Neural cell (in vitro differentiated cells): ENCODE results near the gene ZNF407. TPM values are rescaled to one million over a fixed set of nuclear protein-coding genes. Genes with fewer than 3 reads are reported as not detected.

ENCODE experiments used
- H2AFZ ChIP-seq: fragments of 200-600, 300-800 bp; sonication (generic), shearing (Covaris generic); 2 replicates; pipeline ENCODE4 v1.6.0; 2014; ENCODE audit warnings: low read depth, mild to moderate bottlenecking, antibody characterized with exemption, low read length, moderate library complexity
- H3F3A ChIP-seq: fragments of 200-600 bp; shearing (Covaris generic); 2 replicates; pipeline ENCODE4 v1.6.1; 2016; ENCODE audit warnings: mild to moderate bottlenecking, moderate library complexity, mixed read lengths, antibody characterized with exemption, low read length; ENCODE audit not compliant: insufficient read depth, poor library complexity, severe bottlenecking
- H3K27ac ChIP-seq: fragments of 200-600, 300-800 bp; sonication (generic), shearing (Covaris generic); 2 replicates; pipeline ENCODE4 v1.5.1; 2014; ENCODE audit warnings: mild to moderate bottlenecking, low read length, moderate library complexity
- H3K27me3 ChIP-seq: fragments of 300-800, 200-600 bp; sonication (generic), shearing (Covaris generic); 2 replicates; pipeline ENCODE4 v1.6.0; 2014; ENCODE audit warnings: mild to moderate bottlenecking, low read depth, low read length, moderate library complexity; ENCODE audit not compliant: insufficient read depth
- H3K36me3 ChIP-seq: fragments of 300-800, 200-600 bp; sonication (generic), shearing (Covaris generic); 2 replicates; pipeline ENCODE4 v1.5.1; 2014; ENCODE audit warnings: mild to moderate bottlenecking, antibody characterized with exemption, low read length, moderate library complexity; ENCODE audit not compliant: insufficient read depth
- H3K4me2 ChIP-seq: fragments of 300-800, 200-600 bp; sonication (generic), shearing (Covaris generic); 2 replicates; pipeline ENCODE4 v1.6.0; 2014; ENCODE audit warnings: mild to moderate bottlenecking, low read length
- H3K4me3 ChIP-seq: fragments of 300-800, 200-600 bp; sonication (generic), shearing (Covaris generic); 2 replicates; pipeline ENCODE4 v1.5.1; 2014; ENCODE audit warnings: mild to moderate bottlenecking, low read length, moderate library complexity
- H3K79me2 ChIP-seq: fragments of 200-600 bp; shearing (Covaris generic); replicated peaks from 2 replicates; pipeline ENCODE4 v1.6.0; 2014; ENCODE audit warnings: mild to moderate bottlenecking, low read length, moderate library complexity; ENCODE audit not compliant: insufficient read depth
- H3K9ac ChIP-seq: fragments of 300-800, 200-600 bp; sonication (generic), shearing (Covaris generic); 2 replicates; pipeline ENCODE4 v1.6.1; 2016; ENCODE audit warnings: mild to moderate bottlenecking, low read length, mixed read lengths
- H3K9me2 ChIP-seq: fragments of 200-600 bp; shearing (Covaris generic); 2 replicates; pipeline ENCODE4 v1.6.1; 2016; ENCODE audit warnings: mild to moderate bottlenecking, low read length, mixed read lengths; ENCODE audit not compliant: insufficient read depth
- H3K9me3 ChIP-seq: fragments of 200-600, 300-800 bp; sonication (generic), shearing (Covaris generic); 2 replicates; pipeline ENCODE4 v1.6.1; 2016; ENCODE audit warnings: mild to moderate bottlenecking, mixed run types, low read length, moderate library complexity, mixed read lengths
- H4K20me1 ChIP-seq: fragments of 200-600 bp; shearing (Covaris generic); 2 replicates; pipeline ENCODE4 v1.6.1; 2016; ENCODE audit warnings: mild to moderate bottlenecking, mixed run types; ENCODE audit not compliant: insufficient read depth
- EP300 ChIP-seq: fragments of 450-650 bp; conservative IDR thresholded peaks from 2 replicates; pipeline ENCODE4 v1.6.1; 2014; ENCODE audit warnings: antibody characterized with exemption, mild to moderate bottlenecking, moderate library complexity; ENCODE audit not compliant: poor library complexity, severe bottlenecking
- EZH2 ChIP-seq: fragments of 200-600, 300-800 bp; shearing (Covaris generic), sonication (generic); IDR thresholded peaks from 2 replicates; pipeline ENCODE4 v1.6.1; 2014; ENCODE audit warnings: antibody characterized with exemption, low read length, borderline replicate concordance, mild to moderate bottlenecking; ENCODE audit not compliant: insufficient read depth, poor library complexity, severe bottlenecking
- MXI1 ChIP-seq: fragments of 450-650 bp; conservative IDR thresholded peaks from 2 replicates; pipeline ENCODE4 v1.6.1; 2014; ENCODE audit warnings: antibody characterized with exemption, mild to moderate bottlenecking; ENCODE audit not compliant: poor library complexity, severe bottlenecking
- POLR2AphosphoS5 ChIP-seq: IDR thresholded peaks from 2 replicates; pipeline ENCODE4 v1.6.1; 2012
- RAD21 ChIP-seq: fragments of 450-650 bp; conservative IDR thresholded peaks from 2 replicates; pipeline ENCODE4 v1.6.1; 2014; ENCODE audit warnings: antibody characterized with exemption, mild to moderate bottlenecking, moderate library complexity
- SMC3 ChIP-seq: fragments of 450-650 bp; conservative IDR thresholded peaks from 2 replicates; pipeline ENCODE4 v1.6.1; 2014; ENCODE audit warnings: antibody characterized with exemption, mild to moderate bottlenecking, moderate library complexity; ENCODE audit not compliant: poor library complexity
- TAF1 ChIP-seq: IDR thresholded peaks from 2 replicates; pipeline ENCODE4 v1.6.1; 2012; ENCODE audit warnings: low read depth
- polyA plus RNA-seq: library from polyadenylated mRNA; depleted of rRNA; stranded (reverse); fragments of >200 nt; gene quantifications from 2 replicates; pipeline ENCODE4 v1.2.3, GENCODE V29; 2014
- TF ChIP-seq, protein P1 (sequence below): IDR thresholded peaks from 2 replicates; pipeline ENCODE4 v1.6.1; 2012; ENCODE audit warnings: borderline replicate concordance
- TF ChIP-seq, protein P2 (sequence below): fragments of 450-650 bp; IDR thresholded peaks from 2 replicates; pipeline ENCODE4 v1.5.1; 2014; ENCODE audit warnings: antibody characterized with exemption, mild to moderate bottlenecking, moderate library complexity; ENCODE audit not compliant: poor library complexity, severe bottlenecking

Gene ZNF407
- polyA plus RNA-seq, 1 donor from 2014 or later, result 2.9 TPM

DNA sequence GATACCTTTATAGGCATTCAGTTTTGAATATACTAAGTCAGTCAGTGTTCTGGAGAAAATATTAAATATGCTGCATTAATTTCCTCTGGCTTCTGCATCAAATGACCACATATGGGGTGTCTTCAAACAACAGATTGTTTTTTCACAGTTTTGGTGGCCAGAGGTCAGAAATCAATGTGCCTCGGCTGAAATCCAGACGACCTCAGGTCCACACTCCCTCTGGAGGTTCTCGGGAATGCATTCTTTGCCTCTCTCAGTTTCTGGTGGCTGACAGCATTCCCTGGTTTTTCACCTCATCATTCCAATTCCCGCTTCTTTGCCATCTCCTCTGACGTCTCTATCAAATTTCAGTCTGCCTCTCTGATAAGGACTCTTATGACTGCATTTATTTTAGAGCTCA lies 142.3 kb downstream of the ZNF407 start:
- Histone ChIP-seq H3K9me2 (no peaks in the 10 kb centered on the region), H2AFZ (no peak overlapping the region), H3K9me3 (no peaks in the 10 kb centered on the region), H3K27ac (no peak overlapping the region), H3F3A (no peaks in the 10 kb centered on the region), H3K79me2 (no peaks in the 10 kb centered on the region), H4K20me1 (no peaks in the 10 kb centered on the region), H3K9ac (no peak overlapping the region), H3K36me3 (no peaks in the 10 kb centered on the region), H3K4me3 (no peak overlapping the region), H3K27me3 (no peaks in the 10 kb centered on the region), H3K4me2 (no peak overlapping the region)
- TF ChIP-seq MXI1 (no peak), POLR2AphosphoS5 (no peak), TAF1 (no peak), EZH2 (no peak), SMC3 (no peak), EP300 (no peak), RAD21 (no peak)
- TF ChIP-seq, protein P1, sequence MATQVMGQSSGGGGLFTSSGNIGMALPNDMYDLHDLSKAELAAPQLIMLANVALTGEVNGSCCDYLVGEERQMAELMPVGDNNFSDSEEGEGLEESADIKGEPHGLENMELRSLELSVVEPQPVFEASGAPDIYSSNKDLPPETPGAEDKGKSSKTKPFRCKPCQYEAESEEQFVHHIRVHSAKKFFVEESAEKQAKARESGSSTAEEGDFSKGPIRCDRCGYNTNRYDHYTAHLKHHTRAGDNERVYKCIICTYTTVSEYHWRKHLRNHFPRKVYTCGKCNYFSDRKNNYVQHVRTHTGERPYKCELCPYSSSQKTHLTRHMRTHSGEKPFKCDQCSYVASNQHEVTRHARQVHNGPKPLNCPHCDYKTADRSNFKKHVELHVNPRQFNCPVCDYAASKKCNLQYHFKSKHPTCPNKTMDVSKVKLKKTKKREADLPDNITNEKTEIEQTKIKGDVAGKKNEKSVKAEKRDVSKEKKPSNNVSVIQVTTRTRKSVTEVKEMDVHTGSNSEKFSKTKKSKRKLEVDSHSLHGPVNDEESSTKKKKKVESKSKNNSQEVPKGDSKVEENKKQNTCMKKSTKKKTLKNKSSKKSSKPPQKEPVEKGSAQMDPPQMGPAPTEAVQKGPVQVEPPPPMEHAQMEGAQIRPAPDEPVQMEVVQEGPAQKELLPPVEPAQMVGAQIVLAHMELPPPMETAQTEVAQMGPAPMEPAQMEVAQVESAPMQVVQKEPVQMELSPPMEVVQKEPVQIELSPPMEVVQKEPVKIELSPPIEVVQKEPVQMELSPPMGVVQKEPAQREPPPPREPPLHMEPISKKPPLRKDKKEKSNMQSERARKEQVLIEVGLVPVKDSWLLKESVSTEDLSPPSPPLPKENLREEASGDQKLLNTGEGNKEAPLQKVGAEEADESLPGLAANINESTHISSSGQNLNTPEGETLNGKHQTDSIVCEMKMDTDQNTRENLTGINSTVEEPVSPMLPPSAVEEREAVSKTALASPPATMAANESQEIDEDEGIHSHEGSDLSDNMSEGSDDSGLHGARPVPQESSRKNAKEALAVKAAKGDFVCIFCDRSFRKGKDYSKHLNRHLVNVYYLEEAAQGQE, result no peak
- TF ChIP-seq, protein P2, sequence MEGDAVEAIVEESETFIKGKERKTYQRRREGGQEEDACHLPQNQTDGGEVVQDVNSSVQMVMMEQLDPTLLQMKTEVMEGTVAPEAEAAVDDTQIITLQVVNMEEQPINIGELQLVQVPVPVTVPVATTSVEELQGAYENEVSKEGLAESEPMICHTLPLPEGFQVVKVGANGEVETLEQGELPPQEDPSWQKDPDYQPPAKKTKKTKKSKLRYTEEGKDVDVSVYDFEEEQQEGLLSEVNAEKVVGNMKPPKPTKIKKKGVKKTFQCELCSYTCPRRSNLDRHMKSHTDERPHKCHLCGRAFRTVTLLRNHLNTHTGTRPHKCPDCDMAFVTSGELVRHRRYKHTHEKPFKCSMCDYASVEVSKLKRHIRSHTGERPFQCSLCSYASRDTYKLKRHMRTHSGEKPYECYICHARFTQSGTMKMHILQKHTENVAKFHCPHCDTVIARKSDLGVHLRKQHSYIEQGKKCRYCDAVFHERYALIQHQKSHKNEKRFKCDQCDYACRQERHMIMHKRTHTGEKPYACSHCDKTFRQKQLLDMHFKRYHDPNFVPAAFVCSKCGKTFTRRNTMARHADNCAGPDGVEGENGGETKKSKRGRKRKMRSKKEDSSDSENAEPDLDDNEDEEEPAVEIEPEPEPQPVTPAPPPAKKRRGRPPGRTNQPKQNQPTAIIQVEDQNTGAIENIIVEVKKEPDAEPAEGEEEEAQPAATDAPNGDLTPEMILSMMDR, result no peak

- H3K9me3 ChIP-seq, result no peaks in the 10 kb centered on the region
- no peak overlapping the region for H3K4me2 ChIP-seq
- no peak overlapping the region for H3K27ac ChIP-seq
- H3K79me2 ChIP-seq, result no peaks in the 10 kb centered on the region
- no peak overlapping the region for H3K9ac ChIP-seq
- TF ChIP-seq SMC3 (no peak), EP300 (no peak), MXI1 (no peak), RAD21 (no peak)
- no peak overlapping the region for H3K4me3 ChIP-seq
- H4K20me1 ChIP-seq, result no peaks in the 10 kb centered on the region
- no peaks in the 10 kb centered on the region for H3K36me3 ChIP-seq
- no peaks in the 10 kb centered on the region for H3F3A ChIP-seq
- H3K27me3 ChIP-seq, result no peaks in the 10 kb centered on the region
- H3K9me2 ChIP-seq, result no peaks in the 10 kb centered on the region
- H2AFZ ChIP-seq, result no peak overlapping the region
Measured at GRCh38 chr18:74742573-74743243, 145.0 kb downstream of the ZNF407 start.
